DMS153 treated with DMSO at 0.1 percent for 48 hours (cell line): ENCODE data around the gene ASIP.
"Not testable (repeated sequence)": the region's sequence is repeated elsewhere in the genome, so short reads cannot be mapped to it uniquely, and the experiment has no call there.

Experiments
- DNase-seq: peaks from one replicate; lab custom pipeline; 2025; ENCODE audit not compliant: unreplicated experiment; lab: John Stamatoyannopoulos, UW

The ASIP gene

GRCh38 chr20:34240693-34241615 is at the start of gene ASIP:
ASIP (plus strand) TSS chr20:34241423; CDS start chr20:34260375, 18,952 bp downstream.
- no peak for DNase-seq

- DNase-seq, result no peak
Measured at GRCh38 chr20:34193051-34193450, 48.2 kb upstream of the ASIP start.

- no peak for DNase-seq
Measured at GRCh38 chr20:34199183-34199582, 42.0 kb upstream of the ASIP start.

- DNase-seq, result no peak
Measured at GRCh38 chr20:34200023-34200422, 41.2 kb upstream of the ASIP start.

DNA sequence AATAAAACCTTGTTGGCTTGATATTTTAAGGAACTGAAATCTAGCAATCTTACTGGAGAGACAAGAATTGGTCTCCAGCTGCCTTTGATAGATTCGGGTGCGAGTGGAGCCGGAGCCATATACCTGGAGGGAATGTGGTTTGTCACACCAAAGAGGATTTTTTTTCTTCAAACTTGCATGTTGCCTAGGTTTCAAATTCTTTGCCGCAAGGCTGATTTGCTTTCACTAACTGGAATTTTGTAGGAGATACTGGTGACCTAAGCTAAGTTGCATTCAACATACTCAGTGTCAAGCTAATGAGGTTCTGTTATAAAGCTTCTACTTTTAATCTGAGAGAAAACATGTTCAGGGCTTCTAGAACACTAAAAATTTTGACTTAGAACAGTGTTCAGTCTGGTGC is 39.7 kb upstream of the ASIP start:
- DNase-seq, result no peak

- DNase-seq, result not testable (repeated sequence)
Measured at GRCh38 chr20:34205172-34205880, 35.9 kb upstream of the ASIP start.

GRCh38 chr20:34209111-34209510 is 32.1 kb upstream of the ASIP start:
- DNase-seq, result no peak

DNA sequence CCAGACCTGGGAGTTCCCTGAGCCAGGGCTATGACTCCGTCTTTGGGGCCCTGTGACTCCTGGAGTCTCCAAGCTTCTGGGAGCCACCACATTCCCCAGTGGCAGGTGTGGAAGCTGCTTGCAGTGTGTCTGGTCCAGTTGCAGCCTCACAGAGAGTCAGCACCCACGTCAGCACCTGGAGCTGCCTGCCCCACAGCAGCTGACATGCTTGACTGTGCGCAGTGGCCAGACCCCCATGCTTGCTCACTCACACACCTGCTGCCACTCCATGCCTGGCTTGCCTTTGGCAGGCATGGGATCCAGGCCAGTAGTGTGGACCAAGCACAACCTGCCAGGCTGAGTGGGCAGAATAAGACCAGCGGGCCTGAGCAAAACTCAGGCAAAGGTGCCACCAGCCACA is 31.0 kb upstream of the ASIP start:
- no peak for DNase-seq

DNA sequence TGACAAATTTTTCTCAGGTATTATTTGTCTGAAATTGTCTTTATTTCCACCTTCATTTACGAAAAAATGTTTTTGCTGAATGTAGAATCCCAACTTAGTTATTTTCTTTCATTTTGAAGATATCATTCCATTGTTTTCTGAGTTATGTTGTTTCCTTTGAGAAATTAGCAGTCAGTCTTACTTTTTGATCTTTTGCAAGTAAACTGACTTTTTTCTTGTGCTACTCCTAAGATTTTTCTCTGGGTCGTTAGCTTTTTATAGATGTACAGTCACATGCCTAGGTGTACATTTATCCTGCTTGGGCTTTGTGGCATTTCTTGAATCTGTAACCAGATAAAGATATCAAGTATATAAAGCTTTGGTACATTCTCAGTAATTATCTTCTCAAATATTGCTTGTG is 29.6 kb upstream of the ASIP start:
- DNase-seq, result no peak

GRCh38 chr20:34213213-34213612 is 28.0 kb upstream of the ASIP start:
- DNase-seq, result no peak

DNA sequence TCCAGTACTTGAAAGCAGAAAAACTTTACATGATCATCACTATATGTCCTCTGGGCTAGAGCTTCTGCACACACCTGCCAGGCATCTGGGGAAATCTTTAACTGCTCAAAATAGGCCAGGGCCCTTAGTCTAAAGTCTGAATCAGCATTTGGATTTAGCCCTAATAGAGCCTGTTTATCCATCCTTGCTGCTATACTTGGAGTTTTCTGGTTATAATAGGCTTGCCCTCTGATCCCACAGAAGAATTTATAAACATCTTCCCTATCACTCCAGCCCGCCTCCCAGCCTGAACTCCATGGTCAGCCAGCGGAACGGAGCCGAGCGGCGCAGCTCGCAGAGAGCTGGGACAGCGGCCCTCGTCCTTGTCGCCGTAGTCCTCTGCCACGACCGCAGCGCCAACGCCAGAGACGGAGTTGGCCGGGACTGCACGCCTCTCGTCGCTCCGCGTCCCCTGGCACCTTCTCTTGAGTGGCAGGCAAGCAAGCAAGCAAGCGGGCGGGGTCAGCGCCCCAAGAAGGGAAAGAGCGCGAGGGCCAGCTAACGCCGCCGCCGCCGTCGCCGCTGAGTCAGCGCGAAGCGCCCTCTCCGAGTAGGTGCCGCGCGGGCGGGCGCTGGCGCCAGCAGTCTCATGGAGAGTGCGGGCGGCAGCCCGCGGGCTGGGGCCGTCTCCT is 25.4 kb upstream of the ASIP start:
- DNase-seq, result peak; percentile 72

- no peak for DNase-seq
Measured at GRCh38 chr20:34216382-34216742, 24.9 kb upstream of the ASIP start.

DNA sequence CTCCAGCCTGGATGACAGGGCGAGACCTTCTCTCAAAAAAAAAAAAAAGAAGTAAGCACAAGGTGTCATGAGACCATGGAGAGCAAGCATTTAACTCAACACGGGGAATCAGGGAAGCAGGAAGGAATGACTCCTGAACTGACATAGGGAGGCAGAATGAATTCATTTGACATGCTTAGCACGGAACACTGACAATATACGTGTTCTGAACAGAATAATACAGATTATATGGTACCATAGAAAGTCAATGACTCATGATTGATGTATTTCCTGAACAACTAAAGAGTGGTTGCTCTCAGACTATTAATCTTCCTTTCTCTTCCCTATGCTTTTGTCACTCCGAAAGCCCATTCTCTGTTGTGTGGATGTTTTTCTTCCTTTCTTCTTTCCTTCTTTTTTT is 20.7 kb upstream of the ASIP start:
- DNase-seq, result no peak

DNA sequence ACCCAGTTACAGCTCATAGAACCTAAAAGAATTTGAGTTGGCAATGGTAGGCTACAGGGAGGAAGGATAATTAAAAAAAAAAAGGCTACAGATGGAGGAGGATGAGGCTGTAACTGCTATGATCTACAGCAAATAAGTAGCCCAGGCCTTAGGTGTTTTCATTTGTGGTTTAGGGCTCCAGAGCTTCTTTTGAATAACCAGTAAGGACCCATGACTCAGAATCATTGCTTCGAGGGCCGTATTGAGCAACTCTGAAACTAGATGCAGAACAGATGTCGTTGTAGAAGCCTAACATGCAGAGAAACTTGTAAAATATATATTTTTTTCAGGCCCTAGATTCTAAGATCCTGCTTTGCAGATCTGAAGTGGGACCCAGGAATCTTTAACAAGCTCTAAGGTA is 19.0 kb upstream of the ASIP start:
- no peak for DNase-seq

DNA sequence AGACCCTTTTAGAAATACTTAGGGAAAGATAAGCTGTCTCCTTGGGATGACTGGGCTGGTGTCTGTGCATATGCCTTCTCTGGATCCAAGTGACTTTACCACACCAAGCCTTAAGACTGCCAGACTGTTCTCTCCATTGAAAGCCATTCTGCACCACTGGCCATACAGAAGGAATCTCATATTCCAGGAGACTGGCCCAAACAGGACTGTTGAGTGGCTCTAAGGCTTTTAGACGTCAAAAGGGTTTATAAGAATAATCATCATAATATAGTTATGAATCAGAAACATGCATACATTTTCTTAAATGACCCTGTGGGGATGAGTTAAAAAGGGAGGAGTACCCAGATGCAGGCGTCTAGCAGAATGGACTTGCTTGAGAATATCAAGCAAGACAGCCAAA is 17.0 kb upstream of the ASIP start:
- DNase-seq, result not testable (repeated sequence)

DNA sequence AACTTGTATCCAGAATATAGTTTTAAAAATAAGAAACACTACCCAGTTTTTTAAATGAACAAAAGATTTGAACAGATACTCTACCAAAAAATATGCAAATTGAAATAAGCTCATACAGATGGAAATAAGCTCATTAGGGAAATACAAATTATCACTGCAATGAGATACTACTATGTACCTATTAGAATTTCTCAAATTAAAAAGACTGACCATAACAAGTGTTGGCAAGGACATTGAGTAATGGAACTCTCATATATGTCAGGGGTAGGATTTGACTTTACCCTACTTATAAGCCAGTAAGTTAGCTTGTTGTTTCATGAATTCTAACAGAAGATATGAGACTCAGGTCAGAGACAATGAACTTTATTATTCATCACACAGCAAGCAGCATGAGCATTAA is 9.6 kb upstream of the ASIP start:
- no peak for DNase-seq

- no peak for DNase-seq
Measured at GRCh38 chr20:34232494-34233087, 8.6 kb upstream of the ASIP start.

DNA sequence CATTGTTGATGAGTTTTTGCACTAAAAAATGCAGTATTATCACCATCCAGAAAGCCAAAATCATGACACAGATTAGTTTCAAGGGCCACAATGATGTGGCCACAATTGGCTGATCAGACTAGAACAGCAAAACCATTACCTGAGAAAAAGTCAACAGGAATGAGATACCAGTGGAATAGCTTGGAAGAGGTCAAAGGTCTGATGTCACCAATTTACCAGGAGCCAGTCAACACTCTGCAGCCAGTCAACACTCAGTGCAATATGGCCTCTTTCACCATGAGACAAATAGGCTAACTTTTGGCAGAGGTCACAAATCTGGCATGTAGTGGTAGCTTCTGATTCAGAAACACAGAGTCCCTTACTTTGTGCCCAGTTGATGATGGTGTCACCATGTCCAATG is 7.5 kb upstream of the ASIP start:
- DNase-seq, result no peak

- DNase-seq, result no peak
Measured at GRCh38 chr20:34235875-34236274, 5.3 kb upstream of the ASIP start.

GRCh38 chr20:34237942-34238341 is 3.3 kb upstream of the ASIP start:
- DNase-seq, result no peak

DNA sequence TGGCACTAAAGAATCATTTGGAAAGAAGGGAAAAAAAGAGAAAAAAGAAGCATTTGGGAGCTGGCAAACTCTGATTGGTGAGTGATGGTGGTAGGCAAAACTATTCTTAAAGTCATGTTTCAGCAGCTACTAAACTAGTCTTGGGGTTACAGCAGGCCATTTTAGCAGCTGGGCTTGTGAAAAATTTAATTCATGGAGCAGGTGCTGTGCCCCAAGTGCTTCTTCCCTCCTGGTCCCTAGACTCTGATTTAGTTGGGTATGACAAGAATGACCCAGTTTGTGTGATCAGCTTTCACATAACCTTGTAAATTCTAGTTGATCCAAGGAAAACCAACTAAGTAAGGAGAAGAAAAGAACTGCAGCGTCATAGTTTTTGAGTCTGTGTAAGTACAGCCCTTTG is 1.1 kb upstream of the ASIP start:
- no peak for DNase-seq
